CD4-positive, alpha-beta T cell treated with Interleukin-15 for 1 hour (primary cell): ENCODE results near the gene CEP89.
"Not testable (repeated sequence)": the region's sequence is repeated elsewhere in the genome, so short reads cannot be mapped to it uniquely, and the experiment has no call there.

Experiments
- DNase-seq: peaks from one replicate; pipeline ENCODE4 v3.0.0-alpha.2; 2020

Gene CEP89

DNA sequence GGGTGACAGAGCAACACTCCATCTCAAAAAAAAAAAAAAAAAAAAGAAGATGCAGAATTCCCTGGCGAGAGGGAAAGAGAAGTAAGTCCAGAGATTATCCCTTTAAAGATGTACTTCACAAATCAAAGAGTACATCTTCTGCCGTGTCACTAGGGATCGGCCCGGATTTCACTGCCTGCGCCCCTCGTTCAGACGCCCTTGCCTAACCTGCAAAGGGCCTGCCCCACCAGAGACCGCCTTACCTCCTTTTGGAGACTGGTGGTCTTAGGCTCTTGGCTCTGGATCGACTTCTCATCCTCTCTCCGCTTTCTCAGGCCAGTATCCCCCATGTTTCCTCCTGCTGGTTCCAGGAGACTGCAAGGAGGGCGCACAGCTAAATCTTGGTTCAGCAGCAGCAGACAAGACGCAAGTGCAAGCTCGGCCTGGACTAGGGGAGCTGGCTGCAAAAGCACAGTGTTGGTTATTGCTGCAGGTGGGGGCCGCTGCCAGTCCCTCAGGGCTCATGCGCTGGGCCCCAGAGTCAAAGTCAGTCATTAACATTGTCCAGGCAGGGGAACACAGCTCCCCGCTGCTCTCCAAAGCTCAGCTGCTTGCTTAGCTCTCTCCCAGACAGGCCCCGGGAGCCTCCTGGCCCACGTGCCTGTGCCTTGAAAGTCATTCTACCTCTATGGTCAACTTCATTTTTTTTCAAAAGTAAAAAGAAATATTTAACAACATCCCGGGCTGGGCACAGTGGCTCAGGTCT, 103.4 kb downstream of the CEP89 start:
- no peak for DNase-seq

DNA sequence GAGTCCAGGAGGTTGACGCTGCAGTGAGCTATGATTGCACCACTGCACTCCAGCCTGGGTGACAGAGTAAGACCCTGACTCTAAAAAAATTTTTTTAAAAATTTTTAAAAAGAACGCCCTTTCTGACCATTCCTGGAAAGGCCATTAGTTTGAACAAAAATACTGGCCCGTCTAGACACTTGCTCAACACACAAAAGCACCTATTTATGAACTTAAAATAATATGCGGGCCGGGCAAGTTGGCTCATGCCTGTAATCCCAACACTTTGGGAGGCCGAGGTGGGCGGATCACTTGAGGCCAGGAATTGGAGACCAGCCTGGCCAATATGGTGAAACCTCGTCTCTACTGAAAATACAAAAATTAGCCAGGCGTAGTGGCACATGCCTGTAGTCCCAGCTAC, 104.3 kb downstream of the CEP89 start:
- DNase-seq: not testable (repeated sequence)

DNA sequence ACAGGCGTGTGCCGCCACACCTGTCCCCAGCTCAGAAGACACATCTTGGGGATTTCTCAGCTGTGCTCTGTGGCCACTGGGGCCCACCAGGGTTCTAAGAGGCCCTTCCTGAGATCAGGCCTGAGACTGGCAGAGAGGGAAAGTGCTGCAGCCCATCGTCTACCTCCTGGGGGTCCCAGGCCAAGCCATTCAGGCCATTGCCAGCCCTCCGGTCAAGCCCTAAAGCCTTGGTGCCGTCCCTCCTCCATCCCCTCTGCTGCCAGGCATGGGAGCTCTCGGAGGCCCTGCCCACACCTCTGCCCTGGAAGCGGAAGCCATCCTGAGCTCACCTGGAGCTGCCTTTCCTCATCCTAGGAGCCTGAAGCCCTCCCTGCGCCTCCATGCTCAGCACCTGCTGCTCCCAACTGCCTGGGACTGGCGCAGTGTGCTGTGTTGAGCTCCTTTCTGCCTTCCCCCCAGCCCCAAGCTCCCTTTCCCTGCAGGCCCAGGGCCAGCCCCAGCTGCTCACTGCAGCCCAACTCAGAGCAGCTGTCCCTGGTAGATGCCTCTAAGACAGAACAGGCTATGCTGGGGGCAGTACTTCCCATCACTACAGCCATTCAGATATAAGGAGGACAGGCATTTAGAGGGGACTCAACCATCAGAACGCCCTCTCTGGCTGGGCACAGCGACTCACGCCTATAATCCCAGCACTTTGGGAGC, 105.0 kb downstream of the CEP89 start:
- no peak for DNase-seq

DNA sequence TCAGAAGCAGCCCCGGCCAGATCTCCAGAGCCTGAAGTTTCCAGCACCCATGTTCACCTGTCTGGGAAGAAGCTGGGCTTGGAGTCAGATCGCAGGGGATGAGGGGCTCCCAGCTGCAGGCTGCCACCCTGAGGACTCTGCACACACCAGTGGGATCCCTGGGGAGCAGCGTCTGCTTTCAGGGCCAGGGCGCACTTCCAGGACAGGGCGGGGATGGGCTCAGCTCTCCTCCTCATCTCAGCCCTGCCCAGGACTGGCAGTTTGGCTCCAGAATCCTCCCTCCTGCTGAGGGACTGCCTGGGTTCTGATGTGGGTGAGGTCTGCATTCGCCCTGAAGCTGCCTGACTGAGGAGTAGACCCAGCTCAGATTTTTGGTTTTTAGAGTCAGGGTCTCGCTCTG, 105.7 kb downstream of the CEP89 start:
- DNase-seq: no peak

DNA sequence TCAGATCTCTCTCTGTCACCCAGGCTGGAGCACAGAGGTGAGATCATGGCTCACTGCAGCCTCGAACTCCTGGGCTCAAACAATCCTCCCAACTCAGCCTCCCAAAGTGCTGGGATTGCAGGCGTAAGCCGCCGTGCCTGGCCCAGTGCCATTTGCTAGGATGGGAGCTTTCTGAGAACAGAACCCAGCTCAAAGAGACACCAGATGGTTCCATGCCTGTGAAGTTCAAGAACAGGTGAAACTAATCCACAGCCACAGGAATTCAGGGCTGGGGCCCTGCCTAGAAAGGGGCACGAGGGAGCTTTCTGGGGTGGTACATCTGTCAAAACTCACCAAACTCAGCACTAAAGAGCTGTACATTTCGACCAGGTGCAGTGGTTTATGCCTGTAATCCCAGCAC, 106.4 kb downstream of the CEP89 start:
- no peak for DNase-seq

DNA sequence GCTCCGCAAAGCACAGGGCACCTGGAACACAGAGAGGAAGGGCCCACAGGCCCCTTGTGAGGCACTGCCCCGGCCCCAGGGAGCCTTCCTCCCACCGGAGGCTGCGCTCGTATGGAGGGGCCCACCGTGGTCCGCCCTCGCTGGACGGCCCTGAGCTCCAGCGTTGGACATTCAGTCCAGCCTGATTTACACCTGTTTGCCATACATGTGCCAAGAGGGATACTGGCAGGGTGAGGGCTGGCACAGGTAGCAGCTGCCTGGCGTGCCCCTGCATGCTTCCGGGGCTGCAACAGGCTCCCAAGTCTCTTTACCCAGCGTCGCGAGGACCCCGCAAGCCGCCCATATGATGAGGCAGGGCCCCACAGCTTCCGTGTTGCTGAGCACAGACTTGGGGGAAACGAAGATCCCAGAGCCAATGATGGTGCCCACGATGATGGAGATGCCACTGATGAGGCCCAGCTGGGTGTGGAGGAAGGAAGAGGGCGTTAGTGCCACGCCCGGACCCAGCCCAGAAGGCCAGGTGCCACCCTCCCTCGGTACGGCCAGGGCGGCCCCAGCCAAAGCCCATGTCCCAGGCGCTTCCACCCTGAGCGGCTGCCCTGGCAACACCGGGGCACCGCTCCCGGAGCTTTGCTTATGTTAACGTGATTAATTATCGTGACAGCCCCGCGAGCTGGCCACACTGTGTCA, 107.3 kb downstream of the CEP89 start:
- DNase-seq: no peak

DNA sequence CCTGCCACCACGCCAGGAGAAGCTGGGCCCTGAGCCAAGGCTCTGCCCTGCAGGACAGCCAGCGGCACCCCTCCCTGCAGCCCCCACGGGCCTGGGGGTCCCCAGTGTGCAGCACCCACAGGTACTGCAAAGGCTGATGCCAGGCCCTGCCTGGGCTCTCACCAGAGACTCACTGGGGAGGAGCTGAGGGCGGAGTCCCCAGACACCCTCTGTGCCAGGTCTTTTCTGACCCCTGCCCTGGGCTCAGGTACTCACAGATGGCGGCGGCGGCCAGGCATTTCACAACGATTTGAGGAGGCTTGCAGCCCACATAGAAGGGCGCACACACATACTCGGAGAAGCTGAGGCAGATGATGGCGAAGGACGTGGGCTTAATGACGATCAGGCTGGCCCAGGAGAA, 107.9 kb downstream of the CEP89 start:
- no peak for DNase-seq

DNA sequence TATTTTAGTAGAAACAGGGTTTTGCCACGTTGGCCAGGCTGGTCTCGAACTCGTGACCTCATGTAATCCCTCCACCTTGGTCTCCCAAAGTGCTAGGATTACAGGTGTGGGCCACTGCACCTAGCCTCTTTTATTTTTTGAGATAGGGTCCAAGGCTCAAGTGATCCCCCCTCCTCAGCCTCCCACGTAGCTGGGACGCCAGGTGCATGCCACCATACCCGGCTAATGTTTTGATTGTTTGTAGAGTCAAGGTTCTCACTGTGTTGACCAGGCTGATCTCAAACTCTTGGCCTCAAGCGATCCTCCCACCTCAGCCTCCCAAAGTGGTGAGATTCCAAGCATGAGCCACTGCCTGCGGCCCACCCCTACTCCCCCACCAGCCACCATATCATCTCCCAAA, 108.5 kb downstream of the CEP89 start:
- DNase-seq: no peak

DNA sequence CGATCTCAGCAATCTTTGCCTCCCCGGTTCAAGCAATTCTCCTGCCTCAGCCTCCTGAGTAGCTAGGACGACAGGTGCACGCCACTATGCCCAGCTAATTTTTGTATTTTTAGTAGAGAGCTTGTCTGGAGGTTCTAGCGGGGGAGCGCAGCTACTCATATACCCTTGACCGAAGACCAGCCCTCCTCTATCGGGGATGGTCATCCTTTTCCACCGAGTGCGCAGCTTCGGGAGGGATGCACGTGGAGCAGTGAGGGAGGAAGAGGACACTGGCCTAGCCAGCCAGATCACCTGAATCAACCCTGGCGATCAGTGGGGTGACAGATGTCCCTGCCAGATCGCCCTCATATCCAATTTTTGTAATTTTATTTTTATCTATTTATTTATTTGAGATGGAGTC, 109.0 kb downstream of the CEP89 start:
- DNase-seq: no peak

DNA sequence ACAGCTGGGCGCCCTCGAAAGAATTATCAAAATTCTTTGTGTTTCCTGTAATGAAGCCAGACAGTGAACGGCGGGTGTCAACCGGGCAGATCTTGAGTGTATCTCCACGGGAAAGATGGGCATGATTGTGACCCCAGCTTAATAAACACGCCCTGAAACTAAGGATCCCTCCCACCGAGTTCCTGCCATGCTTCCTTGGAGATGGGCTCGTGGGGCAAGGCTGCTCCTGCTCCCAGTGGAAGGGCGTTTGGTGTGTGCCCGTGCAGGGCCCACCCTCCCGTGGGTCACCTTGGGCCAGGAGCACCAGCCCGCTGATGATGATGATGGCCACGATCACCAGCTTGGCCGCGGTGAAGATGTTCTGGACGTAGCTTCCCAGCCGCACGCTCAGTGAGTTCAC, 109.6 kb downstream of the CEP89 start:
- no peak for DNase-seq

DNA sequence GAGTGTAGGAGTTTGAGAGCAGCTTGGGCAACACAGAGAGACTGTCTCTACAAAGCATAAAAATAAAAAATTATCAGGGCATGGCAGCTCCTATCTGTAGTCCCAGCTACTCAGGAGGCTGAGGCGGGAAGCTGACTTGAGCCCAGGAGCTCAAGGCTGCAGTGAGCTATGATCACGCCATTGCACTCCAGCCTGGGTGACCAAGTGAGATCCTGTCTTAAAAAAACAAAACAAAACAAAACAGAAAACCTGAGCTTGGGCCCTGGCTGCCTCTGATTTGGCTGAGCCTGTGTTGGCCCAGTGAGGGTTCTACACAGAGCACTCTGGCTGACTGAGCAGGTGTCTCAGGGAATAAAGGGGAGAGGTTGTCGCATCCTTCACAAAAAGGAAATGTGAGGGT, 110.2 kb downstream of the CEP89 start:
- DNase-seq: no peak

DNA sequence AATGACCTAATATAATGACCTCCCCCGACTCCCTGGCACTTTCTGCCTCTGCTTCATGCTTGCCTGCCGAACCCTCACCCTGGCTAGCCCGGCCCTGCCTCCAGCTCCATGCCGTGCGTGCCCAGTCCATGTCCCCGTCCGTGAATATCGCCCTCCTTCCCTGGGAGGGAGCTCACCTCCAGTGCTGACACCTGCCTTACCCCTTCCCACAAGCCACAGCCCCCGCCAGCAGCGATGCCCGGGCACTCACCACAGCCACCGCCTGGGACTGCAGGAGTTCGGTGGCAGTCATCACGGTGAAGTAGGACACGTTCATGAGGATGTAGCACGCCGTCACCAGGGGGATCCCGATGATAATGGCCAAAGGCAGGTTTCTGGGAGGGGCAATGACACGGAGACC, 112.2 kb downstream of the CEP89 start:
- no peak for DNase-seq

DNA sequence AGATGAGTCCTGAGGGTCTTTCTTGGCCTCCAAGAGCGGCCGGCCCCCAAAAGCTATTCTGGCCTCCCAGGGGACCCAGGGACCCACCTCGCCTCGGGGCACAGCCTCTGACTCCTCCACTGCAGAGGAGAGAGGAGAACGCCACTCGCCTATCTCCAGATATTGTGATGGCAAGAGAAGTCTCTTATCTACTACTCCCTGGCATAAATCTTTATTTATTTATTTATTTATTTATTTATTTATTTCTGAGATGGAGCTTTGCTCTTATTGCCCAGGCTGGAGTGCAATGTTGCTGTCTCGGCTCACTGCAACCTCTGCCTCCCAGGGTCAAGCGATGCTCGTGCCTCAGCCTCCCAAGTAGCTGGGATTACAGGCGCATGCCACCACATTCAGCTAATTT, 113.2 kb downstream of the CEP89 start:
- DNase-seq: no peak

DNA sequence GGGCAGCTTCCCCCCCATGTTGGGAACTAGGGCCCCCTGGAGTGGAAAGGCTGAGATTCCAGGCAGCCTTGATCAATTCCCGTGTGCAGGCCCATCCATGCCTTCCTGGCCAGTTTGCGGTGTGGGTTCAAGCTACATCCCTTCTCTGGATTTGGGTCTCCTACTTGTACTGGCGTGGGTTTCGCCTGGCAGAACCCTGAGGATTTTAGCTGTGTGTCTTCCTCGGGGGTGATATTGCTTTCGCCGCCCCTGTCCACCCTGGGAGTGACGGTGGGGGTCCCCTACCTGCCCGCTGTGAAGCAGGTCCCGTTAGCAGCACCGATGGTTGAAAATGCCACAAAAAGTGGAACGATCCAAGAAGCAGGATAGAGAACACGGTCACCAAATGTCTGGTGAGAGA, 113.6 kb downstream of the CEP89 start:
- no peak for DNase-seq

DNA sequence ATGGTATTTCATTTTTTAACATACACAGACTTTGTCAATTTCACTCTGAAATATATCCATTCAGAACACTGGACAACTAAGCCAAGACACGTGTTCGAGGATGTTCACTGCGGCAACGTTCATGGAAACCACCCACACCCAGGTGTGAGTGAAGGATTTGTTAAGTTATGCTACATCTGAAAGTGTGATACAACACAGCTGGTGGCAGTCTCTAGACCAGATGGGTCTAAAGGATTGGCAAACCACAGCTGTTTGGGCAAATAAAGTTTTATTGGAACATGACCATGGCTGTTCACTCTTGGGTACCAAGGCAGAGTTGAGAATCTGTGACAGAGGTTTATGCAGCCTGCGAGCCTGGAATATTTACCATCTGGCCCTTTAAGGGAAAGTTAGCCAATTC, 114.2 kb downstream of the CEP89 start:
- DNase-seq: no peak

DNA sequence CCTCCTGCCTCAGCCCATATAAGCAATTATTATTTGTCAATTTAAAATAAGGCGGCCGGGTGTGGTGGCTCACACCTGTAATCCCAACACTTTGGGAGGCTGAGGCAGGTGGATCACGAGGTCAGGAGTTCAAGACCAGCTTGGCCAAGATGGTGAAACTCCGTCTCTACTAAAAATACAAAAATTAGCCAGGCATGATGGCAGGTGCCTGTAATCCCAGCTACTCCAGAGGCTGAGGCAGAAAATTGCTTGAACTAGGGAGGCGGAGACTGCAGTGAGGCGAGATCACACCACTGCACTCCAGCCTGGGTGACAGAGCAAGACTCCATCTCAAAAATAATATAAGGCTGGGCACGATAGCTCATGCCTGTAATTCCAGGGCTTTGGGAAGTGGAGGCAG, 114.9 kb downstream of the CEP89 start:
- DNase-seq: not testable (repeated sequence)

DNA sequence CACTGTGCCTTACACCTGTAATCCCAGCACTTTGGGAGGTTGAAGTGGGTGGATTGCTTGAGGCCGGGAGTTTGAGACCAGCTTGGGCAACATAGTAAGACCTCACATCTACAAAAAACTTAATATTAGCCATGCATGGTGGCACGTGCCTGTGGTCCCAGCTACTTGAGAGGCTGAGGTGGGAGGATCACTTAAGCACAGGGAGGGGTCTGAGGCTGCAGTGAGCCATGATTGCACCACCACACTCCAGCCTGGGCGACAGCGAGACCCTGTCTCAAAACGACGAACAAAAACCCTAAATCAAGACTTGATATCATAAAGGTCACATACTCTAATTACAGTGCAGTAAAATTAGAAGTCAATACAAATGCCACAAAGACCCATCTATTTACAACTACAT, 119.5 kb downstream of the CEP89 start:
- DNase-seq: no peak

DNA sequence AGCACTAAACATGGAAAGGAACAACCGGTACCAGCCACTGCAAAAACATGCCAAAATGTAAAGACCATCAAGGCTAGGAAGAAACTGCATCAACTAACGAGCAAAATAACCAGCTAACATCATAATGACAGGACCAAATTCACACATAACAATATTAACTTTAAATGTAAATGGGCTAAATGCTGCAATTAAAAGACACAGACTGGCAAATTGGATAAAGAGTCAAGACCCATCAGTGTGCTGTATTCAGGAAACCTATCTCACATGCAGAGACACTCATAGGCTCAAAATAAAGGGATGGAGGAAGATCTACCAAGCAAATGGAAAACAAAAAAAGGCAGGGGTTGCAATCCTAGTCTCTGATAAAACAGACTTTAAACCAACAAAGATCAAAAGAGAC, 123.7 kb downstream of the CEP89 start:
- DNase-seq: not testable (repeated sequence)

DNA sequence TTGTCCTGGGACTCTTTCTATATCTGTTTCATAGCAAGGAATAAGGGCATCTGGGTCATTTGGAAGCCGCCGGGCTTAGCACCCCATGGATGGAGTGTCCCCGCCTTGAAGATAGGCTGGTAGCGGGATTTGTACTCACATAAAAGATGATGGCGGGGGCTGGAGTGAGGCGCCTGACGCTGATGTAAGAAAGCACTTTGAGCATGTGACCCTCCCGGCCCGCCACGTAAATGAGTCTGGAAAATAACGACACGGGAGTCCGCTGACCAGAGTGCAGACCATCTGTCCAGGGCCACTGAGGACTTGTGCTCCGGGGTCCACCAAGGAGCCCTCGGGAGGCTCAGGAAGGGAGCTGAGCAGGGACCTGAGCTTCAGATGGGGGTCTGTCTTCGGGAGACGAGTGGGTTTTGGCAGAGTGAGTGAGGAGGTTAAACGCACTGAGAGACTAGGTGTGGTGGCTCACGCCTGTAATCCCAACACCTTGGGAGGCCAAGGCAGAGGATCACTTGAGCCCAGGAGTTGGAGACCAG, 128.0 kb downstream of the CEP89 start:
- DNase-seq: no peak

DNA sequence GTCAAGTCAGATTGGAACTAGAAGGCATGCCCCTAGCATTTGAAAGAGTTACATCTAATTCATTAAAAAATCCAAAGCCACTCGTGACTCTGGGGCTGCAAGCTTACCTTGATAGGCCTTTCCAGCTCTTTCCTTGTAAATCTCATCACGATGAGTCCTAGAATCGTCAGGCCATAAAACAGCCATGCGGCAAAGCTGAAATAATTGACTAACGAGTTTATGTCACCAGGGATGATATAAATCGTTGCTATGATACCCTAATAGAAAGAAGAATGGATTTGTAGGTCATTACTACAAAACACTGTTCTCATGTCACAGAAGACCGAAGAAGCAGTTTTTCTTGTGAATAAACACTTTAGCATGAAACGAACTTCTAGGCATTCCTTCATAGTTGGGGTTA, 129.7 kb downstream of the CEP89 start:
- DNase-seq: no peak

DNA sequence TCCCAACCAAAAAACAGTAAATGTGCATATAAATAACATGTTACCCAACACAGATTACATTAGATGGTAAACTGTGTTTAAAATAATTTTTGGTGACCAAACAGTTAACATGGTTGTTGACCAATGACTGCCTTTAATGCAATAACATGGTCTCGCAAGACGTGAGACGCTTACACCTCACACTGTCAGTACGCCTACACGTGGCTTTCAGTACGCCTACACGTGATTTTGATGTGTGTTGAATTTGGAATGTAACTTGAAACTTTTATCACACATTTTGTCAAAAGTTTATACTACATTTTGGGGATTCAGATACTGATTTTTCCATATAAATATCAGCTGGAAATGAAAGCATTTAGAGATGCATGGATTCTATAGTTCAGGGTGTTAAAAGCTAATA, 134.2 kb downstream of the CEP89 start:
- DNase-seq: no peak

DNA sequence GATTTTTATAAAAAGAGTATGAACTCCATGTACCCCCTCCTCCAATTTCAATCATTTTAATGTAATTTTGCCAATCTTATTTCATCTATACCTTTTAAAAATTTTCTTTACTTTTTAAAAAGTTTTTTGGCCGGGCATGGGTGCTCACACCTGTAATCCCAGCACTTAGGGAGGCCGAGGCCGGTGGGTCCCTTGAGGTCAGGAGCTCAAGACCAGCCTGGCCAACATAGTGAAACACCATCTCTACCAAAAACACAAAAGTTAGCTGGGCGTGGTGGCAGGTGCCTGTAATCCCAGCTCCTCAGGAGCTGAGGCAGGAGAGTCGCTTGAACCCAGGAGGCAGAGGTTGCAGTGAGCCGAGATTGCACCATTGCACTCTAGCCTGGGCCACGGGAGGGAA, 138.4 kb downstream of the CEP89 start:
- DNase-seq: not testable (repeated sequence)

DNA sequence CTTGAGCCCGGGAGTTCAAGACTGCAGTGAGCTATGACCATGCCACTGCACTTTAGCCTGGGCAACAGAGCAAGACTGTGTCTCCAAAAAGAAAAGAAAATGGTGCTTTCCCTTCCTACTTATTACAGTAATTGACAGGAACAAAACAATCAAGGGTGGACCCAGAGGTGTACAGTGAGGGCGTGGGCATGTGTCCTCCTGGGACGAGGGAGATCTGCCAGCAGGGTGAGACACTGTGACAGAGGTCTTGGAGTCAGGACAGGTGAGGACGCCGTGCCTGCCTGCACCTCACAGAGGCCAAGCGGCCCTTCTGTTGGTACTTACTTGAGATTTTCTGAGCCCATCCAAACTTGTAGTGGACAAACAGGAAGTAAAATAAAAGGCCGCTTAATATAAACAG, 138.9 kb downstream of the CEP89 start:
- not testable (repeated sequence) for DNase-seq

DNA sequence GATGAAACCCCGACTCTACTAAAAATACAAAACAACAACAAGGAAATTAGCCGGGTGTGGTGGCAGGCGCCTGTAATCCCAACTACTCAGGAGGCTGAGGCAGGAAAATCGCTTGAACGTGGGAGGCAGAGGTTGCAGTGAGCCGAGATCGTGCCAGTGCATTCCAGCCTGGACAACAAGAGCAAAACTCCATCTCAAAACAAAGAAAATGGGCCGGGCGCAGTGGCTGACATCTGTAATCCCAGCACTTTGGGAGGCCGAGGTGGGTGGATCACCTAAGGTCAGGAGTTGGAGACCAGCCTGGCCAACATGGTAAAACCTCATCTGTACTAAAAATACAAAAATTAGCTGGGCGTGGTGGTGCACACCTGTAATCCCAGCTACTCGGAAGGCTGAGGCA, 139.7 kb downstream of the CEP89 start:
- not testable (repeated sequence) for DNase-seq
